Measurements from ENCODE around the gene MAP1LC3C.

Gene MAP1LC3C

GRCh38 chr1:241972703-241973369 is 26.1 kb downstream of the MAP1LC3C start:
- H3K27me3 ChIP-seq, result no peaks in the 10 kb centered on the region
- H3K4me1 ChIP-seq, result peaks cover 10% of the 10 kb centered on the region
- no peak overlapping the region for H3K4me3 ChIP-seq (ENCODE audit: low read depth, low read length)
- peak; percentile 77 for DNase-seq
- TF ChIP-seq CTCF (IDR thresholded peaks at IDR 0.05; ENCODE audit: low read depth, low read length), result no peak
- H3K9me3 ChIP-seq, result no peaks in the 10 kb centered on the region
- no peaks in the 10 kb centered on the region for H3K36me3 ChIP-seq

DNA sequence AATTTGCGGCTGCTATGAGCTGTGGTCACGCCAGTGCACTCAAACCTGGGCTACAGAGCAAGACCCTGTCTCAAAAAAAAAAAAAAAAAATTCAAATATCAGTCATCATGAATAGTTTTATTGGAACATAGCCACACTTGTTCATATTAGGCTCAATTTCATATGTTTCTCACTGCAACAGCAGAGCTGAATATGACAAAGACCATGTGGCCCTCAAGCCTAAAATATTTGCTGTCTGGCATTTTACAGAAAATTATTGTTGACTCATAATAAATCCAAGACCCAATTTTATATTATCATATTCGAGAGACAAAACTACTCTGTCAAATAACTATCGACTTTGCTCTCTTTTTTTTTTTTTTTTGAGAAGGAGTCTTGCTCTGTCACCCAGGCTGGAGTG is 30.3 kb downstream of the MAP1LC3C start:
- Histone ChIP-seq H3K36me3 (no peaks in the 10 kb centered on the region), H3K4me1 (peaks cover 10% of the 10 kb centered on the region), H3K9me3 (no peaks in the 10 kb centered on the region), H3K27me3 (no peaks in the 10 kb centered on the region), H3K4me3 (ENCODE audit: low read depth, low read length) (no peak overlapping the region)
- no peak for DNase-seq
- no peak for TF ChIP-seq CTCF (IDR thresholded peaks at IDR 0.05; ENCODE audit: low read depth, low read length)

DNA sequence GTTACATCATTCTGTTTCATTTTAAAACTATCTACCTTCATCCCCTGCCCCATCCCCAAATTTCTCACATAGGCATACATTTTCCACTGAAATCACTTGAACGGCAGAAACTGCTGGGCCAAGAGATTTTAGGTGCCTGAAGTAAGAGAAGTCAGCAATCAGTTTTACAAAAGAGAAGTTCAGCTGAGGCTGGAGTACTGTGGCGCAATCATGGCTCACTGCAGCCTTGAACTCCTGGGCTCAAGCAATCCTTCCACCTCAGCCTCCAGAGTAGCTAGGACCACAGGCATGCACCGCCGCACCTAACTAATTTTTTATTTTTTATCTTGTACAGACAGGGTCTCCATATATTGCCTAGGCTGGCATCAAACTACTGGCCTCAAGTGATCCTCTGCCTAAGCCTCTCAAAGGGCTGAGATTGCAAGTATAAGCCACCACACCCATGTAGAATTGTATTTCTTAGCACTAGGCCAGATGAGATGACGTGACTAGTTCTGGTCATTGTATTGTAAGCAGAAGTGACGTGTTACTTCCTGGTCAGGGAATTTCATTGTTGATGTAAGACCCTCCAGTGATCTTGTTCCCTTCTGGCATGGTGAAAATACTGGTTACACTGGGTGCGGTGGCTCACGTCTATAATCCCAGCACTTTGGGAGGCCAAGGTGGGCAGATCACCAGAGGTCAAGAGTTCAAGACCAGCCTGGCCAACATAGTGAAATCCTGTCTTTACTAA is 34.2 kb downstream of the MAP1LC3C start:
- no peak for TF ChIP-seq CTCF (IDR thresholded peaks at IDR 0.05; ENCODE audit: low read depth, low read length)
- H3K9me3 ChIP-seq, result no peaks in the 10 kb centered on the region

GRCh38 chr1:241963722-241964121 is 35.2 kb downstream of the MAP1LC3C start:
- Histone ChIP-seq H3K9me3 (no peaks in the 10 kb centered on the region), H3K27me3 (no peaks in the 10 kb centered on the region), H3K36me3 (no peaks in the 10 kb centered on the region), H3K4me1 (no peaks in the 10 kb centered on the region), H3K4me3 (ENCODE audit: low read depth, low read length) (no peak overlapping the region)
- TF ChIP-seq CTCF (IDR thresholded peaks at IDR 0.05; ENCODE audit: low read depth, low read length), result no peak
- no peak for DNase-seq

More for the DNA sequence above, 34.2 kb downstream of the MAP1LC3C start:
- no peak overlapping the region for H3K4me3 ChIP-seq (ENCODE audit: low read depth, low read length)
- DNase-seq, result no peak
- no peaks in the 10 kb centered on the region for H3K36me3 ChIP-seq
- H3K4me1 ChIP-seq, result no peaks in the 10 kb centered on the region
- no peaks in the 10 kb centered on the region for H3K27me3 ChIP-seq

DNA sequence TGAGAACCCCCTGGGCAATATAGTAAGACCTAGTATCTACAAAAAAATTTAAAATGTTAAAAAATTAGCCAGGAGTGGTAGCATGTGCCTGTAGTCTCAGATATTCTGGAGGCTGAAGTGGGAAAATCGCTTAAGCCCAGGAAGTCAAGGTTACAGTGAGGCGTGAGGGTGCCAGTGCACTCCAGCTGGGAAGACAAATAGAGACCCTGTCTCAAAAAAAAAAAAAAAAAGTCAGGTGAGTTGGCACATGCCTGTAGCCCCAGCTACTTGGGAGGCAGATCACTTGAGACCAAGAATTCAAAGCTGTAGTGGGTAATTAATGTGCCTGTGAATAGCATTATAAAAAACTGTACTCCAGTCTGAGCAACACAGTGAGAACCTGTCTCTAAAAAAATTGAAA is 36.7 kb downstream of the MAP1LC3C start:
- H3K36me3 ChIP-seq, result no peaks in the 10 kb centered on the region
- no peaks in the 10 kb centered on the region for H3K27me3 ChIP-seq
- no peaks in the 10 kb centered on the region for H3K9me3 ChIP-seq
- DNase-seq, result no peak
- TF ChIP-seq CTCF (IDR thresholded peaks at IDR 0.05; ENCODE audit: low read depth, low read length), result no peak
- H3K4me3 ChIP-seq (ENCODE audit: low read depth, low read length), result no peak overlapping the region
- H3K4me1 ChIP-seq, result no peaks in the 10 kb centered on the region
